GM21390 (cell line): Measurements from ENCODE around the gene UBE2D1.
"Not testable (repeated sequence)": the region's sequence is repeated elsewhere in the genome, so short reads cannot be mapped to it uniquely, and the experiment has no call there.

Source experiments
- ATAC-seq: cut with Tn5 transposase; IDR thresholded peaks from one replicate; pipeline ENCODE4 v1.9.1; 2021; ENCODE audit not compliant: unreplicated experiment

Gene UBE2D1

DNA sequence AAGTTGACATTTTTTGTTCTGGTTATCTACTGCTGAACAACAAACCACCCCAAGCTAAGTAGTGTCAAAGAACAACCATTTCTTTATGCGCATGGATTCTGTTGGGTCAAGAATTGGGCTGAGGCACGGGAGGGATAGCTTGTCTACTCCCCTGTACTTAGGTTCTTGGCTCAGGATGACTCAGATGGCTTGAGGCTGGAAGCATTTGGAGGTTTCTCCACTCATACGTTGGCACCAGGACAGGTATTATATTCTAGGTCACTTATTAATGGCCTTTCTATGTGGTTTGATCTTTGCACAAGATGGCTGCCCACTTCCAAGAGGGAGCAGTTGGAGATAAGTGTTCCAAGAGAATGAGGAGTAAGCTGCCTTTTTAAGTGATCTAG is 38.6 kb downstream of the UBE2D1 start:
- peak; percentile 17 for ATAC-seq

DNA sequence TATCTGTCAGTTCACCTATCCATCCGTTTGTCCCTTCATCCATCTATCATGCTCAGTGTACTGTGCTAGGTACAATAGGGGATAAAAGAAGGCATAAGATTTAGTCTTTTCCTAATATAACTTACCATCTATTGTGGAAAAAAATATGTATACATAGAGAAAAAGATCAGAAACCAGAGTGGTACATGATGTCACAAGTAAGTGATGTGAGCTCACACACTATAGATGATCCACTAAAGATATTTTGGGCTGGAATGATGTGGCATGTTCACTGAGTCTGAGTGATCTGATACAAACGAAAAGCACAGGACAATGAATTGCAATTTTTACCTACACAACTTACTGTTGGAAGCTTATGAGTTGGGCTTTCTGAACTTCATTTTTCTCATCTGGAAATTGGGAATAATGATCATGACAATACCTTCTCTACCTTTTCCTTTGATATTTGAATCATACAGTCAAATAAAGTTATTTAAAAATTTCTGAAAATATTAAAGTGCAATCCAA is 47.7 kb downstream of the UBE2D1 start:
- no peak for ATAC-seq

DNA sequence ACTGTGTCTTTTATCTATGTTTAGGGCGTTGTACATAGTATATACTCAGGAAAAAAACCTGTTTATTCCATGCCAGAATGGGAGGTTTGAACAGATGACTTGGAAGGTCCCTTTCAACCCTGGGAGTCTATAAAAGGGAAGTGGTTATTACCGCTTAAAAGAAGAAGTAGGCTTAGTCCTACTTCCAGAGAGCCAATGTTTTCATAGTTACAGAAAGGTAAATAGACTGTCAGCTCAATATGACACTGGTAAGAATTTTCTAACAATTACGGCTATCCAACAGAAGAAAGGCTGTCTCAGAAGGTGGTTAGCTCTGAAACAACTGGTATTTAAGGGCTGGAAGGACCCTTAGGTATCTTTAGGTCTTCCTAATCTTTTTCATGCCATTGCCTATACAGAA is 49.3 kb downstream of the UBE2D1 start:
- peak; percentile 64 for ATAC-seq

DNA sequence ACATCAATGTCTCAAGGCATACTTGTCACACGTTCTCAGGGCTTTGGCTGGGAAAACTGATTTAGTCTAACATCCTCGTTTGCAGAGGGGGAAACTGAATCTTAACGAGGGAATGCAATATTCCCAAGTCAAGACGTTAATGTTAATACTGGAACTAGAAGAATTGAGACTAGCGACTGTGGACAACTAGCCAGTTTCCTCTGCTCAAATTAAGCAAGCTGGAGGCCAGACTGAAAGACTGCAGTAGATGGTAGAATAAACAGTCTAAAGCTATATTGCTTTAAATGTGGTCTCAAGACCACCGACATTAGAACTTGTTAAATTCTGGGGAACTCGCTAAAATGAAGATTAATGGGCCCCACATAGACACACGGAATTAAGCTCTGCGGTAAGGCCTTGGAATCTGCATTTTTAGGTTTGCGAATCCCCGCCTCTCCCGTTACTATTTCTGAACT is 49.8 kb downstream of the UBE2D1 start:
- ATAC-seq: peak; percentile 0

DNA sequence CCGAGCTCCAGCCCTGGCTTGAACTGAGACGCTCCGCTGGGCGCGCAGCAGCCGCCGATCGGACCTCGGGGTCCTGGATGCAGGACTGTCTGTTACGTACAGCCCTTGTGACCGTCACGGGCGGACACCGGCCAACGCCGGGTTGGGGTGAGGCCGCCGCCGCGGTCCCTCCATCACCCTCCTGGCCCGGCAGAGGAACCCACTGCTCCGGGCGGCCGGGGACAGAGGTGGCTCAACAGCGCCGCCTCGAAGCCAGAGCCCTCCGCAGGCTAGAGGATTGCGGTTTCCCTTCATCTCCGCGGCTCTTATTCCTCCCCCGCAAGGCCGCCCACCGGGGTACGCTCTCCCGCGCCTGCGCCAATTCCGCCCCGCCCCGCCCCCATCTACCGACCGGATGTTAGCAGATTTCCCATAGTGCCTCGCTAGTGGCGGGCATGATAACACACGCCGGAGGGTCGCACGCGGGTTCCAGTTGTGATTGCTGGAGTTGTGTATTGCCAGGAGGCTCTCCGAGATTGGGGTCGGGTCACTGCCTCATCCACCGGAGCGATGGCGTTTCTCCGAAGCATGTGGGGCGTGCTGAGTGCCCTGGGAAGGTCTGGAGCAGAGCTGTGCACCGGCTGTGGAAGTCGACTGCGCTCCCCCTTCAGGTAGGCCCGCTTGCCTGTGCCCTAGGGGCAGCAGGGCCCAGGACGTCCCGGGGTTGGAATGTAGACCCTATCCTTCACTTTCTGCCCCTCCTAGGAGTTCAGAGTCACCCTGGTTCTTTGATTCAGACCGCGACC is 50.4 kb downstream of the UBE2D1 start, which contains the start of gene TFAM:
Gene TFAM, plus strand, starts transcription at position 412 of the 785 bp plus-strand sequence. Its CDS starts 138 bp downstream, at position 550.
- ATAC-seq: peak; percentile 81

DNA sequence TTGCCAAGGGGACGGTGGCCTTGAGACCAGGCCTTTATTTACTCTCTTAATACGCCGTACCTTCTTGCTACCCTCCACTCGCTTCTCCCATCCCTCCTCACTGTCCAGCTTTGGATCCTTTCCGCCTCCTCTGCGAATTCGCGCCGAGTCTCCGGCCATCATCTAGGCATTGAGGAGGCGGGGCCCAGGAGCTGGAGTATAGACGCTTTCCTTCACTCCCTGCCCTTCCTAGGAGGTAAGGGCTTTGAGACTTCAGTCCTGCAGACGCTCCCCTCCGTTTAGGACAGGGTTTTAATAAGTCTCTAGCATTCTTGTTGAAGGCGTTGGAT is 50.9 kb downstream of the UBE2D1 start:
- peak; percentile 6 for ATAC-seq

DNA sequence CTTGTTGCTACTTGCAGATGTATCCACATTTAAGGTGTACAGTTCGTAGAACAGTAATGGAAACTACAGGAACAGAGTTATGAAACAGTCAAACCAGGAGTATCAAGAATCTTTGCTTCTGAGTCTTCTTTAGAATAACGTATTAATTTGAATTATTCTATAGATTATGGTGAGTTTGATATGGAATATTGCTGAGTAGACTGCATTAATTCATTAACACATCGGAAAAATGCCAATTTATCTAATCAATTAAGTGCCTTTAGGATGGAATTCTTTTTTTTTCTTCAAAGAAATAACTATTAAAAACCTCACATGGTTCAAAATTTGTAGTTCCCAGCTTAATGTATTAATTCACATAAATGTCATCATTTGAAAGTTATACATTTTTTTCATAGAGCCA is 54.2 kb downstream of the UBE2D1 start:
- ATAC-seq: no peak

DNA sequence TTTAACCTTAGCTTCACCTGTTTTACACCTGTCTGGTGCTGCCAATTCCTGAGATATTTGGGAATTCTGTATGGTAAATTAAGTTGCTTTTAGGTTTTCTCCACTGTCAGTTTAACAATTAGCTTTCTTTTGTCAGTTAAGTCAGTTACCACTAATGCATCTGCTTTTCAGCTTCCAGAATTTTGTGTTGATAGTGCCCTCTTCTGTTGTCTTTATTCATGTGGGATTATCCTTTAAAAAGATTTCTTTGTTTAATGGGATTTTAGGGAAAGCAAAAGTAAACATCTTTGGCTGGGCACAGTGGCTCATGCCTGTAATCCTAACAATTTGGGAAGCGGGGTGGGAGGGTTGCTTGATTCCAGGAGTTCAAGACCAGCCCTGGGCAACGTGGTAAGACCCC is 58.5 kb downstream of the UBE2D1 start:
- no peak for ATAC-seq

DNA sequence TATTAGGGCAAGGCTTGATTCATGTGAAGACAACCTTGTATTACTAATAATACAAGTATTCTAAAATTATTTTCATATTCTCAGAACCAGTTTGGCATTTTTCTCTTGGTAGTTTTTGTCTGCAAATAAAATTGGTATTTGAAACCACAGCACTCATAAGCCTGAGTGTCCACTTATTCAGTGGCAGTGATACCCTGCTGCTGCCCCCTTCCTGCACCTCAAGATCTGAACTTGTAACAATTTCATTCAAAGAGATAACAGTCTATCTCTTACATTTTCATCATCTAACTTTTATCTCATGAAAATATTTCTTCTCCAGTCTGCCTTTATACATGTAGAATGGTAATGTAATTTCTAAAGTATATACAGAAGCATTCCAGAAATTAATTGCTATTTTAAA is 59.7 kb downstream of the UBE2D1 start:
- ATAC-seq: no peak

DNA sequence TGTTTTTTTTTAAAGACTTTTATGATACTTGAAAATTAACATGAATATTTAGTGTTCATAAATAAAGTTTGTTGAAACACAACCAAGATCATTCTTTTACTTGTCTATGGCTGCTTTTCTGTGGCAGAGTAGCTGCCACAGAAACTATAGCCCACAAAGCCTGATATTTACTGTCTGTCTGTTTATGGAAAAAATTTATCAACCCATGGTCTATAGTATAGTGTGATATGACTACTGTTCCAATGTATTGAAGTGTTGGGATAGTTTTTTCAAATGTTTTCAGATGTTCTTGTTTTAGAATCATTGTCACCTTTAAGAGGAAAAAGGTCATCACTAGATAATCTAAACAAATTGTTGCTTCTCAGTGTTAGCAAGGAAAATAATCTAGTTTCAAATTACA is 61.3 kb downstream of the UBE2D1 start:
- no peak for ATAC-seq

DNA sequence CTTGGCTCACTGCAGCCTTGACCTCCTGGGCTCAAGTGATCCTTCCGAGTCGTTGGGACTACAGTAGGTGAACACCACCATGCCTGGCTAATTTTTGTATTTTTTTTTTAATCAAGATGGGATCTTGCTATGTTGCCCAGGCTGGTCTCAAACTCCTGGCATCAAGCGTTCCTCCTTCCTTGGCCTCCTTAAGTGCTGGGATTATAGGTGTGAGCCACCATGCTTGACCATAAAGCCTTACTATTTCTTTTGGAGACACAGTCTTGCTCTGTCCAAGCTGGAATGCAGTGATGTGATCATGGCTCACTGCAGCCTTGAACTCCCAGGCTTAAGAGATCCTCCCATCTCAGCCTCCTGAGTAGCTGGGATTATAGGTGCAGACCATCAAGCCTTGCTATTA is 63.0 kb downstream of the UBE2D1 start:
- ATAC-seq: no peak

DNA sequence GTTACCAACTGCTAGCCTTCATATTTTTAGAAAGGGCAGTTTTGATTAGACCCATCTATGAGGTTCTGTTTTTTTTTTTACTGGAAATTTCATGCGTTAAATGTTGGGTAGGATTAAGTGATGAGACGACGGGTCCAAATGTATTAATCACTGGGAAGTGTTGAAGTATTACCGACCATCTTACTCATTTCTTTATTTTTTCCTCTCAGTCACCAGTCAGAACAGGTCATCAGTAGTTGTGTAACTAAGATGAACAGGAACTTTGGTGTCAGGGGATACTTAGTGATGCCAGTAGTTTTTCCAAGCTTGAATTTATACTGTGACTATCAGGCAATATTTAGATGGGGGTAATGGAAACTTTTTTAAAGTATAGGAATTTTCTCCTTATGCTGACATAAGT is 64.6 kb downstream of the UBE2D1 start:
- no peak for ATAC-seq

DNA sequence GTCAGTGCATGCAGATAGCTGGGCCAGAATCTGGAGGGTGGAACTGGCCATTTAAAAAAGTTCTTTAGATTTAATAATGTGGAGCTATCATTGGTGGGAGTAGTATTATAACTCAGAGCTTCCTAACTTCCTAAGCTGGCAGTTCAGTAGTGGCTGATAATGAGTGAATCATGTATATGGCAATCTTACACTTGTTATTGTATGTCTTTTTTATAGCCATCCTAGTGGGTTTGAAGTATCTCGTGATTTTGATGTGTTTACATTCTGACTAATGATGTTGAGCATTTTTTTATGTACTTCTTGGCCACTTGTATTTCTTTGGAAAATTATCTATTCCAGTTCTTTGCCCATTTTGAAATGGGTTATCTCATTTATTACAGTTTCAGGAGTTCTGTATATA is 65.8 kb downstream of the UBE2D1 start:
- ATAC-seq: no peak

DNA sequence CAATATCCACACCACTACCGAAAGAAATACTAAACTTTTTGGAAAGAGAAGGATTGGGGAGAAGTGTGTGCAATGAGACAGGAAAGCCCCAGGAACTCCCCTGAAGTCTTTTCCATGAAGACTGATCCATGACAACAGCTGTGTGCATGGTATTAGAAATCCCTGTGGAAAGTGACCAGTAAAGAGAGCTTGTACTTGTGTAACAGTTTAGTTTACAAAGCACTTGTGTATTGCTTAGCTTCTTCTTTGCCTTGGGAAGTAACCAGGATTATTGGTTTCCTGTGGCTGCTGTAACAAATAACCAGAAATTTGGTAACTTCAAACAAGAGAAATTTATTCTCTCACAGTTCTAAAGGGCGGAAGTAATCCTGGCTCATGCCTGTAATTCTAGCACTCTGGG is 69.2 kb downstream of the UBE2D1 start:
- ATAC-seq: no peak

DNA sequence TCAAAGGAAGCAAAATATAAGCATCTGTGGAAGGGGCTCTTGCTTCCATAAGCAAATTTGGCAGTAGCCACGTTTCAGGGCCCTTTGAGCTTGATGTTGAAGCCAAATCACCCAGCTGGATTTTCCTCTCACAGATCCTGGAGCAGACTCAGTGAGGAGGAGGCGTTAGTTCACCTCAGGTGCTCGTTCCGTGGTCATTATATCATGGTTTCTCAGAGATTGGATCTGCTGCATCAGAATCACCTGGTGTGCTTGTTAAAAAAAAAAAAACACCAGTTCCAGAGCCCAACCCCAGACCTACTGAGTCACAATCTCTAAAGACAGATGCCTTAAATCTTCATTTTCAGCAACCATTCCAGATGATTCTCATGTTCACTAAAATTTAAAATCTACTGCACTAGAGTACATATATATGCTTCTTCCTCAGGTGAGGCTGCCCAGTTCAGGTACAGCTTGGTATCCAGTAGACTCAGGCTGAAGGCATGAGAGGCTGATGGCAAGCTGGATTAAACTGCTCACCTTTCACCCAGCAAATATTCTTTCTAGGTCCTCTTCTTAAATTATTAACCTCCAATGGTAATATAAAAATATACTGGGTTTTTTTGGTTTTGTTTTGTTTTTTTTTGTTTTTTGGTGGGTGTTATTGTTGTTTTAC is 75.3 kb downstream of the UBE2D1 start:
- no peak for ATAC-seq

DNA sequence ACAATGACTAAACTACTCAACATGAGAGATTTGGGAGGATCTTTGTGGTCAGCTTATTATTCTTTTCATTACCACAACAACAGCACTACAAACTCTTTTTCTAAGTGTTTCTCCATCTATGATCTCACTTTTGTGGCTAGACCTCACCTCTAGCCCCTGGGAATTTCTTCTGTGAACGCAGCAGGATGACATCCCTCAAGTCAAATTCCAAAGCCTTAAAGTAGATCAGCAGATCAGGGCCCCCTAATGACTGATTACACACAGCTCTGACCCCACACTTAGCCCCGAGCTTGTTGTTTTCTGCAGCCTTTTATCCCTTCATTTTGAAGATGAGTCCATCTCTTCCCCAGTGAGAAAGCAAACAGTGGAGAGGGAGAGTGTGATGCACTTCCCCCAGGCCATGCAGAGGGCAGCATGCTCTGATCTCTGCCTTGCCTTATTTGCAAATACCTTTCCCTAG is 77.7 kb downstream of the UBE2D1 start:
- no peak for ATAC-seq

DNA sequence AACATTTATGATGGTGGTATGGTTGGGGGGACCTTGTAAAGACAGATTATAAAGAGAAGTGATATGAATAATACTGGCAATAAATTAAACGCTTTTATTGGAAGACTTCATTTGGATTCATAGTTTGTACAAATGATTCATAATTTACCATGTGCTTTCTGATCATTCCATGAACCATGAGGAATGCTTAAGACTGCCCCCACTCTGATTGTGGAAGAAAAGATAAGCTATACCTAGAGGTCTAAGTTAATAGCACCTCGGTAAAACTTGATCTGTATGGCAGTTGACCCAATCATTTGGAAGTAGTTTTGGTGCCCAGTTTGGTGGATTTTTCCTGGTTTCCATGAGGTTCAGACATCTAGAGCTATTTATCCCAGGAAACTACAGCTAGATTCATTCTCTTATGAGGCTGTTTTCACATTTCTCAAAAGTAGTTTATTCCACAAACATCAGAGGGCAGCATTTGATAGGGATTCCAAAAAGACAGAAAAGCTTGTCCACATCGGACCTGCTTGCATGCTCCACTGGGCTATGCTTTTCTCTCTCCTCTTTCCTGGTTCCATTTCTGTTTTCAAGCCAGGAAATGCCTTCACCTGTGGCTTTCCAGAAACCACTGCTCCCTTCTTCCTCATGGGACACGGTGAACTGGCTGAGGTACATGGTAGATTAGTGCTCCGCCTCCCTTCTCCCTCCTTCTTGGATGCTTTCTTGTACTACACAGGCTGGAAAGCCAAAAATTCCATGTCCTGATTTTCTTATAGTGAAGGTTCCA is 79.7 kb downstream of the UBE2D1 start:
- ATAC-seq: no peak

DNA sequence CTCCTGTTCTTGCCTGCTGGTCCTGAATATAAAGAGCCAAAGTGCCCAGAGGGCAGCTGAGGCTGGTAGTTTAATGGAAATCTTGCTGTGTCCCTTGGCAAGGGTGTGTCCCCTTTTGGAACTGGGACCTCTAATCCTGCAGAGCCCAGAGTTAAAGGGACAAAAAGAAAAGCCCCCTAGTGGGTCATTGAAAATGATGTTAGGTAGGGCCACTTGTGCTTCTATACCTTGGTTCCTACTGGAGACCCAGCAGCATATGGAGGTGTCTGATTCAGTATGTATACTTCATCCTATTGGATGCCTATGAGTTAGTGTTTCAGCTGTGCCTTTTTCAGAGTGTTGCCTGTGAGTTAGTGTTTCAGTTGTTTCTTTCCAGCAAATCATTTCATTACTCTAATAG is 81.0 kb downstream of the UBE2D1 start:
- no peak for ATAC-seq

DNA sequence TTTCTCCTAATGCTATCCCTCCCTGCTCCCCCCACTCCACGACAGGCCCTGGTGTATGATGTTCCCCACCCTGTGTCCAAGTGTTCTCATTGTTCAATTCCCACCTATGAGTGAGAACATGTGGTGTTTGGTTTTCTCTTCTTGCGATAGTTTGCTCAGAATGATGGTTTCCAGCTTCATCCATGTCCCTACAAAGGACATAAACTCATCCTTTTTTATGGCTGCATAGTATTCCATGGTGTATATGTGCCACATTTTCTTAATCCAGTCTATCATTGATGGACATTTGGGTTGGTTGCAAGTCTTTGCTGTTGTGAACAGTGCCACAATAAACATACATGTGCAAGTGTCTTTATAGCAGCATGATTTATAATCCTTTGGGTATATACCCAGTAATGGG is 83.1 kb downstream of the UBE2D1 start:
- ATAC-seq: not testable (repeated sequence)
